Psoas muscle (tissue), 8 donors: ENCODE measurements around the gene AREL1. TPM values are rescaled to one million over a fixed set of nuclear protein-coding genes. Genes with fewer than 3 reads are reported as not detected.

Source experiments
- ATAC-seq, 4 donors: fragments of 200-7000 bp; cut with Tn5 transposase; one replicate each; pipeline ENCODE4 v1.9.1; 2020; ENCODE audit warnings: moderate library complexity in 3 of 4, mild to moderate bottlenecking in 2 of 4
- DNase-seq, 2 donors: peaks; one replicate each; pipeline ENCODE4 v3.0.0-alpha.2; 2020
- H3K27ac ChIP-seq: fragments of 200-600 bp; one replicate; pipeline ENCODE4 v1.8.0; 2022
- H3K27me3 ChIP-seq, 3 donors: fragments of 200-600 bp in 1 of 3; one replicate each; pipeline versions ENCODE4 v1.6.1 to v1.8.0; 2013 to 2022; ENCODE audit warnings: low read length in 2 of 3, mild to moderate bottlenecking in 2 of 3, moderate library complexity in 1 of 3; ENCODE audit not compliant: insufficient read depth in 3 of 3
- H3K36me3 ChIP-seq, 2 donors: fragments of 200-600 bp in 1 of 2; one replicate each; pipeline versions ENCODE4 v1.6.1 to v1.8.0; 2013 to 2022; ENCODE audit warnings: low read depth in 1 of 2, mild to moderate bottlenecking in 1 of 2, moderate library complexity in 1 of 2; ENCODE audit not compliant: insufficient read depth in 1 of 2
- H3K4me1 ChIP-seq: fragments of 200-600 bp; one replicate; pipeline ENCODE4 v1.8.0; 2022
- H3K4me3 ChIP-seq: fragments of 200-600 bp; one replicate; pipeline ENCODE4 v1.8.0; 2022; ENCODE audit warnings: mild to moderate bottlenecking
- H3K9me3 ChIP-seq: fragments of 200-600 bp; one replicate; pipeline ENCODE4 v1.8.0; 2022
- whole genome bisulfite sequencing, 3 donors: extraction: QIAGEN DNeasy Blood & Tissue Kit; methylation state at CpG; one replicate each; pipeline versions ENCODE4 v1.1.6 to v1.1.7; 2013; 5-methylcytosine and 5-hydroxymethylcytosine counted together
- intact Hi-C, 2 donors: fragments of 100-400 bp; cut with DNase I; formaldehyde crosslinking; loops; one replicate each; pipeline versions ENCODE4 v1.11.0 to v1.14.2; 2022
- polyA plus RNA-seq, 3 donors: library from polyadenylated mRNA; stranded (reverse); fragments of 200-250 nt; gene quantifications; one replicate each; pipeline ENCODE4 v1.2.3, GENCODE V29; 2013
- total RNA-seq, 4 donors: library from RNA; stranded (reverse); fragmentation: NEBNext Ultra II Directional in 2 of 4; extraction: Animal tissue kit (Norgen Biotek cat#: 25700) in 2 of 4; gene quantifications; one replicate each; pipeline versions ENCODE4 v1.2.1 to v1.2.4, GENCODE V29; 2021 to 2023
- TF ChIP-seq, protein P1 (sequence below): fragments of 200-600 bp; IDR thresholded peaks from one replicate; pipeline ENCODE4 v1.8.0; 2022; ENCODE audit warnings: antibody characterized with exemption
- donor health status: healthy with polysubstance abuse.
- donor health status: DM: no; HTN: no; CAD: no; lungs with moderate emphysema.
- donor health status: Bipolar disorder and iron deficiency.
- donor health status: healthy.
- donor health status: DM: yes; HTN: yes; CAD: no.
- donor health status: DM: no; HTN: no; CAD: no.
- donor health status: DM: no; HTN: no; CAD: no.
- donor health status: DM: yes; HTN: yes; CAD: no.

The AREL1 gene
- total and polyA plus RNA-seq, 7 donors, result 8.5 to 24.6 (median 15.4) TPM

DNA sequence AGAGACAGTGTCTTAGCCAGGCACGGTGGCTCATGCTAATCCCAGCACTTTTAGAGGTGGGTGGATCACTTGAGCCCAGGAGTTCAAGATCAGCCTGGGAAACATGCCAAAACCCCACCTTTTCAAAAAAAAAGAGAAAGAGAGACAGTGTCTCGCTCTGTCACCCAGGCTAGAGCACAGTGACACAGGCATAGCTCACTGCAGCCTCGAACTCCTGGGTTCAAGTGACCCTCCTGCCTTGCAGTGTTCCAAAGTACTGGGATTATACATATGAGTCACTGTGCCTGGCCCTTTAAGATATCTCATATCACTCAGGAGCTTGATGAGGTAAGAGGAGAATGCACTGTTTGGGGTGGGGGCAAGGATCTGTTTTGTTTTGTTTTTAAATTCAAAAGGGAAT is 52.7 kb downstream of the AREL1 start:
- Histone ChIP-seq H3K4me3 (no peak overlapping the region), H3K4me1 (peaks cover 69% of the 10 kb centered on the region), H3K36me3 (peaks cover 5 to 63% of the 10 kb centered on the region in 2 donors), H3K9me3 (no peaks in the 10 kb centered on the region), H3K27ac (peak overlapping the region; percentile 28), H3K27me3 (no peaks in the 10 kb centered on the region)
- TF ChIP-seq, protein P1, sequence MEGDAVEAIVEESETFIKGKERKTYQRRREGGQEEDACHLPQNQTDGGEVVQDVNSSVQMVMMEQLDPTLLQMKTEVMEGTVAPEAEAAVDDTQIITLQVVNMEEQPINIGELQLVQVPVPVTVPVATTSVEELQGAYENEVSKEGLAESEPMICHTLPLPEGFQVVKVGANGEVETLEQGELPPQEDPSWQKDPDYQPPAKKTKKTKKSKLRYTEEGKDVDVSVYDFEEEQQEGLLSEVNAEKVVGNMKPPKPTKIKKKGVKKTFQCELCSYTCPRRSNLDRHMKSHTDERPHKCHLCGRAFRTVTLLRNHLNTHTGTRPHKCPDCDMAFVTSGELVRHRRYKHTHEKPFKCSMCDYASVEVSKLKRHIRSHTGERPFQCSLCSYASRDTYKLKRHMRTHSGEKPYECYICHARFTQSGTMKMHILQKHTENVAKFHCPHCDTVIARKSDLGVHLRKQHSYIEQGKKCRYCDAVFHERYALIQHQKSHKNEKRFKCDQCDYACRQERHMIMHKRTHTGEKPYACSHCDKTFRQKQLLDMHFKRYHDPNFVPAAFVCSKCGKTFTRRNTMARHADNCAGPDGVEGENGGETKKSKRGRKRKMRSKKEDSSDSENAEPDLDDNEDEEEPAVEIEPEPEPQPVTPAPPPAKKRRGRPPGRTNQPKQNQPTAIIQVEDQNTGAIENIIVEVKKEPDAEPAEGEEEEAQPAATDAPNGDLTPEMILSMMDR, result no peak
- no peak for DNase-seq
- intact Hi-C loops, result loop anchor here in 1 of 2 donors (5.0 kb wide), 1 partner anchor 52 kb away; the partner anchor contains the start of genes AREL1 and FCF1
- no peak for ATAC-seq
- WGBS, 3 donors, result 86 to 93% (median 86%) methylated on average over 3 of the region's 3 CpGs

DNA sequence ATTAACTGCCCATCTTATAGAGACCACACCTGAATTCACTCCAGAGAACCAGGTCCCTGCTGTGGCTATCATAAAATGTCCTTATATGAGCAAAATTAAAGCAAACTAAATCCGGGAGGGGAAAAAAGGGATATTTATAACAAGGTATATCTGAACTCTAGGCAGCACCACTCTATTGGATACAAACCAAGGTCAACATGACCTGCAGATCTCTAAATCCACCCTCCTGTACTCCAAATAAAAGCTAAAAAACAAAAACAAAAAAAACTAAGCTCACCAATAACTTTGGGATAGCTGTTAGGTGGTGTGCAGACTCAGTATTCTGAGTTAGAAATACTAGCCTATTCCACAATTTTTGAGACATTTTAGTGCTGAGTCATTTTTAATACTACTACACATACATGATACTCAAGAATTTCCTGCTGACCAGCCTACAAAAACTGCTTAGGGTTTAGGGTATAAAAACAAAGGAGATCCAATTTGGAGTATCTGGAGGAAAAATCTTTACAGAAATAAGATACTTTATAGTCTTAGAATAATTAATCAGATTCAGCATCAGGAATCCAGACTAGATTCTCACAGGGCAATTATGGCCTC is 54.2 kb downstream of the AREL1 start:
- Histone ChIP-seq H3K4me3 (no peak overlapping the region), H3K4me1 (peaks cover 59% of the 10 kb centered on the region), H3K9me3 (no peaks in the 10 kb centered on the region), H3K27me3 (no peaks in the 10 kb centered on the region), H3K36me3 (peaks cover 5 to 58% of the 10 kb centered on the region in 2 donors), H3K27ac (no peak overlapping the region)
- WGBS, 3 donors, result 38 to 91% (median 62%) methylated on average over 1 of the region's 1 CpG
- ATAC-seq, result no peak
- TF ChIP-seq, protein P1, result no peak
- intact Hi-C loops, result no loop called here
- no peak for DNase-seq

DNA sequence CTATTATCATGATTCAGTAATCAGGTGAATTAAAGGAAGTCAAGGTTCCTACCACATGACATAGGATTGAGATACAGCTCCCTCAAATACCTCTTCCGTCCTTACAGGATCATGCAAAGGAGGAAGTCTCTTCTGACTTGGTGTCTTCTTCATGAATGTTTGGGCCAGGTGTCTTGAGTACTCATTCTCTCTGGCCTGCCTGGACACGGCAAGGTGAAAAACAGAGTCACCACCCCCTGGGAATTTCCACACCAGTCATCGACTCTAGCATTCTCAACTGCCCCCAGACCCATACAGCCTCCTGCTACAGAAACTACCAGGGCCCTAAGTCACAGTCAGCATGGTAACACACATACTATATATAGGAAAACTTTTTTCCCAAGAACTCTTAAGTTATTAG is 55.9 kb downstream of the AREL1 start:
- intact Hi-C loops, result no loop called here
- TF ChIP-seq, protein P1, result no peak
- Histone ChIP-seq H3K27ac (no peak overlapping the region), H3K27me3 (no peaks in the 10 kb centered on the region), H3K4me3 (no peak overlapping the region), H3K36me3 (peaks cover 0 to 53% of the 10 kb centered on the region in 2 donors), H3K4me1 (peaks cover 43% of the 10 kb centered on the region), H3K9me3 (no peaks in the 10 kb centered on the region)
- WGBS, 3 donors, result 79 to 93% (median 88%) methylated on average over 3 of the region's 3 CpGs
- ATAC-seq, result no peak
- DNase-seq, result no peak

DNA sequence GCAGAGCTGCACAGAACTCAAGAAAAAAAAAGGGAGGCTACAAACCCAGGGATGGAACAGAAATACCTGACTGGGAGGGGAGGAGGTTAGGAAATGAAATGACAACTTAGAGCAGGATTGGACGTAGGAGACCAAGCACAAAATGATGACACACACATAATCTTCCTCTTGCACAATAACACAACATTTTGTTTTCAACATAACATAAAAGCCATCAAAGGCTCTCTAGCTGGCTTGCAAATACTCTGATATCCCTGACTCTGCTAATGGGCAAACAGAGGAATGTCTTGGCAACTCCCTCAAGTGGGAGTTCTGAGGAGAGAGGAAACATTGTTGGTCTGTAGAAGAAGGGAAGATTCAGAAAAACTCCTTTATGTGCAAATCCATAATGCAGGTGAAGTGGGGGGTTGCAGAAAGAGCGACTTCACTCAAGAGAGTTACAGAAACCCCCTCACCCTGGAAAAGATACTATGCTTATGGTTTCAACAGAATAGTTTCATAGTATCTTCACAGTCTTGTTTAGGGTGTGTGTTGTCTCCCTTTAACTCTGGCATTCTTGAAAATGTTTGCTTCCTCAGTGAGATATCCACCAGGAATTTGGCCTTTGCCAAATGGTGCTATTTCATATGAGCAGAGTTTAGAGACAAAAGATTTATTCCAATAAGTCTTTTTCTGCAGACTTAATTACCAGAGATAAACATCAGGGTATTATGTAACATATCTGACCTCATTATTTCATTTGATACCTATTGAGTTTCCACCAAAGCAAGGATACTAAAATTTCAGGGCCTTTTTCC is 57.1 kb downstream of the AREL1 start:
- whole genome bisulfite sequencing, 3 donors, result 88 to 95% (median 90%) methylated on average over 2 of the region's 2 CpGs
- H3K36me3 ChIP-seq, result peaks cover 0 to 48% of the 10 kb centered on the region in 2 donors
- no peaks in the 10 kb centered on the region for H3K27me3 ChIP-seq
- peak in 2 of 4 donors; percentile 11 for ATAC-seq
- TF ChIP-seq, protein P1, result no peak
- no peaks in the 10 kb centered on the region for H3K9me3 ChIP-seq
- H3K4me3 ChIP-seq, result no peak overlapping the region
- intact Hi-C loops, result no loop called here
- peaks cover 33% of the 10 kb centered on the region for H3K4me1 ChIP-seq
- no peak for DNase-seq
- no peak overlapping the region for H3K27ac ChIP-seq
